GM12878 (cell line): ENCODE data around the gene RLIM. TPM values are rescaled to one million over a fixed set of nuclear protein-coding genes. Genes with fewer than 3 reads are reported as not detected.

Source experiments
- ATAC-seq: fragments of 200-7000 bp; cut with Tn5 transposase; 3 replicates; pipeline ENCODE4 v1.9.1; 2020; ENCODE audit warnings: mild to moderate bottlenecking, moderate library complexity
- BruUV-seq: library from RNA; stranded (reverse); fragments of 400-500 nt; replicated peaks from 2 replicates; lab custom pipeline; 2021; lab: Mats Ljungman, UMichigan
- CTCF ChIA-PET: fragments of 300-600 bp; sonication (Branson Sonifier 250); formaldehyde crosslinking; extraction: SDS; loops from one replicate; lab custom pipeline; 2021; ENCODE audit warnings: inconsistent platforms; lab: Yijun Ruan, JAX
- POLR2A ChIA-PET: fragments of 350-600 bp; formaldehyde crosslinking; extraction: SDS; loops from one replicate; lab custom pipeline; 2021; ENCODE audit warnings: inconsistent platforms; lab: Charles Lee
- RAD21 ChIA-PET: fragments of 300-600 bp; sonication (Branson Sonifier 250); formaldehyde crosslinking; loops from one replicate; lab custom pipeline; 2023; ENCODE audit warnings: antibody characterized with exemption; ENCODE audit not compliant: unreplicated experiment; lab: Charles Lee
- SMC1A ChIA-PET: fragments of 300-600 bp; sonication (Branson Sonifier 250); formaldehyde crosslinking; loops from one replicate; lab custom pipeline; 2023; ENCODE audit not compliant: unreplicated experiment, uncharacterized antibody; lab: Charles Lee
- DNase-seq: peaks from one replicate; pipeline ENCODE4 v3.0.0-alpha.2; 2011; ENCODE audit warnings: low read depth, low spot score
- FAIRE-seq: peaks from 3 replicates; lab custom pipeline; 2011; peaks lifted over from hg19 to GRCh38; lab: Jason Lieb, UNC
- H2AFZ ChIP-seq: 2 replicates; pipeline ENCODE4 v1.6.0; 2011; ENCODE audit warnings: low read depth, low read length, control low read depth; ENCODE audit not compliant: control insufficient read depth
- H3K27ac ChIP-seq: 2 replicates; pipeline ENCODE4 v1.5.1; 2011; ENCODE audit warnings: control low read depth; ENCODE audit not compliant: control insufficient read depth, insufficient read depth
- H3K27me3 ChIP-seq, 2 experiments: replicated peaks in 1 of 2; 2 replicates each; pipeline versions ENCODE4 v1.6.0 to v1.6.1; 2011; ENCODE audit warnings: low read length in 1 of 2; ENCODE audit not compliant: control insufficient read depth in 2 of 2, insufficient read depth in 2 of 2
- H3K36me3 ChIP-seq, 2 experiments: 2 replicates each; pipeline ENCODE4 v1.5.1; 2011; ENCODE audit warnings: low read length in 1 of 2; ENCODE audit not compliant: control insufficient read depth in 2 of 2, insufficient read depth in 2 of 2
- H3K4me1 ChIP-seq: 2 replicates; pipeline ENCODE4 v1.6.1; 2011; ENCODE audit warnings: mild to moderate bottlenecking, low read length, moderate library complexity, mixed read lengths; ENCODE audit not compliant: control insufficient read depth, insufficient read depth
- H3K4me2 ChIP-seq: 2 replicates; pipeline ENCODE4 v1.6.0; 2011; ENCODE audit warnings: control low read depth; ENCODE audit not compliant: control insufficient read depth, insufficient read depth
- H3K4me3 ChIP-seq: fragments of 200-600 bp; sonication (generic); 2 replicates; pipeline ENCODE4 v1.5.1; 2016
- H3K79me2 ChIP-seq: 2 replicates; pipeline ENCODE4 v1.6.0; 2011; ENCODE audit warnings: low read length; ENCODE audit not compliant: control insufficient read depth, insufficient read depth
- H3K9ac ChIP-seq: 2 replicates; pipeline ENCODE4 v1.8.0; 2011; ENCODE audit warnings: low read length, control low read depth, mixed read lengths; ENCODE audit not compliant: control insufficient read depth, insufficient read depth
- H3K9me3 ChIP-seq: replicated peaks from 3 replicates; pipeline ENCODE4 v1.5.1; 2011; ENCODE audit warnings: mild to moderate bottlenecking, low read length; ENCODE audit not compliant: control insufficient read depth, insufficient read depth
- H4K20me1 ChIP-seq: 2 replicates; pipeline ENCODE4 v1.6.0; 2011; ENCODE audit not compliant: control insufficient read depth, insufficient read depth
- GABPA ChIP-seq: IDR thresholded peaks from 2 replicates; pipeline ENCODE4 v1.6.1; 2014; ENCODE audit warnings: antibody characterized with exemption, low read depth, mild to moderate bottlenecking, inconsistent platforms
- HDGF ChIP-seq: fragments of 450-650 bp; IDR thresholded peaks from 2 replicates; pipeline ENCODE4 v1.6.1; 2016; ENCODE audit warnings: antibody characterized with exemption
- KDM1A ChIP-seq: fragments of 200-600 bp; sonication (generic); IDR thresholded peaks from 2 replicates; pipeline ENCODE4 v1.6.1; 2016; ENCODE audit warnings: borderline replicate concordance
- KLF5 ChIP-seq: fragments of 450-650 bp; IDR thresholded peaks from 2 replicates; pipeline ENCODE4 v1.6.1; 2014; ENCODE audit warnings: mild to moderate bottlenecking; ENCODE audit not compliant: partially characterized antibody
- NFYA ChIP-seq: IDR thresholded peaks from 2 replicates; pipeline ENCODE4 v1.6.1; 2011; ENCODE audit warnings: low read depth, mild to moderate bottlenecking, low read length, improper control_type of control experiment, borderline replicate concordance
- RAD51 ChIP-seq: fragments of 450-650 bp; IDR thresholded peaks from 2 replicates; pipeline ENCODE4 v1.6.1; 2016; ENCODE audit warnings: moderate library complexity, mild to moderate bottlenecking, inconsistent platforms
- SREBF2 ChIP-seq: IDR thresholded peaks from 2 replicates; pipeline ENCODE4 v1.6.1; 2012; ENCODE audit warnings: mild to moderate bottlenecking, low read length
- TCF12 ChIP-seq: IDR thresholded peaks from 2 replicates; pipeline ENCODE4 v1.6.1; 2011; ENCODE audit warnings: low read depth, mild to moderate bottlenecking, low read length
- TCF3 ChIP-seq: IDR thresholded peaks from 2 replicates; pipeline ENCODE4 v1.6.1; 2012; ENCODE audit warnings: low read depth, mild to moderate bottlenecking, low read length, borderline replicate concordance; ENCODE audit not compliant: insufficient read depth
- WGBS: methylation state at CpG from one replicate; pipeline ENCODE4 v1.1.6; 2016; ENCODE audit warnings: low lambda C conversion rate; ENCODE audit not compliant: insufficient replicate concordance, insufficient coverage; ENCODE audit errors: missing lambda C conversion rate; 5-methylcytosine and 5-hydroxymethylcytosine counted together
- in situ Hi-C: fragments of 300-500 bp; cut with MboI; formaldehyde crosslinking; loops from 9 replicates; pipeline ENCODE4 v1.14.3; 2018; ENCODE audit warnings: mixed read lengths
- intact Hi-C: fragments of 100-400 bp; cut with micrococcal nuclease; formaldehyde crosslinking; loops from one replicate; pipeline ENCODE4 v1.14.2; 2022; ENCODE audit not compliant: unreplicated experiment
- polyA plus RNA-seq, 11 experiments: library from polyadenylated mRNA; depleted of rRNA in 4 of 11; unstranded in 6 of 11; stranded (reverse) in 5 of 11; fragments of >200 nt; fragmentation: Nextera tagmentation in 4 of 11; fragmentation: Illumina TruSeq in 1 of 11; extraction: Ambion mirVana in 4 of 11; extraction: Trizol in 1 of 11; gene quantifications; 1 replicate in 1 of 11; 2 replicates in 10 of 11; pipeline versions ENCODE4 v1.2.1 to v1.2.3, GENCODE V29; 2011 to 2016; ENCODE audit warnings: inconsistent platforms in 2 of 11, missing spikeins in 2 of 11, low read depth in 1 of 11
- total RNA-seq, 4 experiments: library from RNA; depleted of rRNA in 3 of 4; stranded (reverse); fragments of >200 nt in 3 of 4; fragmentation: Illumina TruSeq in 1 of 4; extraction: Trizol in 1 of 4; gene quantifications; 2 replicates each; pipeline versions ENCODE4 v1.2.1 to v1.2.3, GENCODE V29; 2013 to 2021
- TF ChIP-seq, protein P1 (sequence below): fragments of 150-350 bp; IDR thresholded peaks from 2 replicates; pipeline ENCODE4 v1.6.1; 2014; ENCODE audit warnings: mild to moderate bottlenecking, low read depth, low read length
- TF ChIP-seq, protein P2 (sequence below): fragments of 450-650 bp; IDR thresholded peaks from 2 replicates; pipeline ENCODE4 v1.6.1; 2017; ENCODE audit warnings: mild to moderate bottlenecking, moderate library complexity
- TF ChIP-seq, protein P3 (sequence below): IDR thresholded peaks from 2 replicates; pipeline ENCODE4 v1.6.1; 2012; ENCODE audit warnings: mild to moderate bottlenecking, low read depth, low read length
- TF ChIP-seq, protein P4 (sequence below): fragments of 450-650 bp; IDR thresholded peaks from 2 replicates; pipeline ENCODE4 v1.6.1; 2018; ENCODE audit warnings: mild to moderate bottlenecking, low read depth, moderate library complexity; ENCODE audit not compliant: partially characterized antibody

The RLIM gene
- total and polyA plus RNA-seq, 10 of the 15 experiments (the other 5 are each of a cell fraction or from before 2014, with no cell fraction given) = 4.0 to 33.9 (median 15.1) TPM

DNA sequence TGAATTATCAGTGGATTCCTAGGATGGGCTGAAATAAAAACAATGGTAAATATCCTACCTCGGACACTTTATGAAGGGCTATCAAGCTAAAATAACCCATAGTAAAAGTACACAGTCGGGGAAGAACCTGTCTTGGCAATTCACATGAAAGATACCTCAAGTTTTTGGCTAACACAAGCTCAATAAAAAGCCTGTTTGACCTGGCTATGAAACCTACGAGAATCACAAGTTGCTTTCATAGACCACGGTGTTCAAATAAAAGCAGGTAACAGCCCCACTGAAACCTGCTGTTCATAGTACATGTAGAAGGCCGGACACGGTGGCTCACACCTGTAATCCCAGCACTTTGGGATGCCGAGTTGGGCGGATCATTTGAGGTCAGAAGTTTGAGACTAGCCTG, 12.3 kb downstream of the RLIM start:
- H3K79me2 ChIP-seq = peaks cover 47% of the 10 kb centered on the region
- H3K4me1 ChIP-seq = no peaks in the 10 kb centered on the region
- no peak overlapping the region for H3K4me3 ChIP-seq
- DNase-seq (no peak), ATAC-seq (no peak), FAIRE-seq (no peak)
- BruUV-seq = no TSS peak
- whole genome bisulfite sequencing = 49% methylated on average over 8 of the region's 8 CpGs
- in situ Hi-C loops (no loop called here), intact Hi-C loops (no loop called here)
- ChIA-PET POLR2A (no interaction called here), CTCF (interaction anchor here (1.4 kb wide), 1 partner anchor 9 kb away, joined by 3 read pairs; no protein-coding TSS in a partner anchor), RAD21 (interaction anchor here (1.2 kb wide), 1 partner anchor 11 kb away, joined by 3 read pairs; no protein-coding TSS in a partner anchor), SMC1A (interaction anchor here (0.8 kb wide), 1 partner anchor 11 kb away, joined by 3 read pairs; no protein-coding TSS in a partner anchor)
- H2AFZ ChIP-seq = no peak overlapping the region
- H3K27ac ChIP-seq = no peak overlapping the region
- no peak overlapping the region for H3K9ac ChIP-seq
- H3K27me3 ChIP-seq = no peaks in the 10 kb centered on the region
- peaks cover 0 to 4% of the 10 kb centered on the region in 2 experiments; a peak in 1 of 4 replicates for H3K36me3 ChIP-seq
- H4K20me1 ChIP-seq = no peaks in the 10 kb centered on the region
- H3K9me3 ChIP-seq = no peaks in the 10 kb centered on the region
- no peak overlapping the region for H3K4me2 ChIP-seq
- TF ChIP-seq, protein P1, sequence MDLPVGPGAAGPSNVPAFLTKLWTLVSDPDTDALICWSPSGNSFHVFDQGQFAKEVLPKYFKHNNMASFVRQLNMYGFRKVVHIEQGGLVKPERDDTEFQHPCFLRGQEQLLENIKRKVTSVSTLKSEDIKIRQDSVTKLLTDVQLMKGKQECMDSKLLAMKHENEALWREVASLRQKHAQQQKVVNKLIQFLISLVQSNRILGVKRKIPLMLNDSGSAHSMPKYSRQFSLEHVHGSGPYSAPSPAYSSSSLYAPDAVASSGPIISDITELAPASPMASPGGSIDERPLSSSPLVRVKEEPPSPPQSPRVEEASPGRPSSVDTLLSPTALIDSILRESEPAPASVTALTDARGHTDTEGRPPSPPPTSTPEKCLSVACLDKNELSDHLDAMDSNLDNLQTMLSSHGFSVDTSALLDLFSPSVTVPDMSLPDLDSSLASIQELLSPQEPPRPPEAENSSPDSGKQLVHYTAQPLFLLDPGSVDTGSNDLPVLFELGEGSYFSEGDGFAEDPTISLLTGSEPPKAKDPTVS = no peak
- TF ChIP-seq HDGF = no peak
- TF ChIP-seq TCF3 = no peak
- TF ChIP-seq, protein P2, sequence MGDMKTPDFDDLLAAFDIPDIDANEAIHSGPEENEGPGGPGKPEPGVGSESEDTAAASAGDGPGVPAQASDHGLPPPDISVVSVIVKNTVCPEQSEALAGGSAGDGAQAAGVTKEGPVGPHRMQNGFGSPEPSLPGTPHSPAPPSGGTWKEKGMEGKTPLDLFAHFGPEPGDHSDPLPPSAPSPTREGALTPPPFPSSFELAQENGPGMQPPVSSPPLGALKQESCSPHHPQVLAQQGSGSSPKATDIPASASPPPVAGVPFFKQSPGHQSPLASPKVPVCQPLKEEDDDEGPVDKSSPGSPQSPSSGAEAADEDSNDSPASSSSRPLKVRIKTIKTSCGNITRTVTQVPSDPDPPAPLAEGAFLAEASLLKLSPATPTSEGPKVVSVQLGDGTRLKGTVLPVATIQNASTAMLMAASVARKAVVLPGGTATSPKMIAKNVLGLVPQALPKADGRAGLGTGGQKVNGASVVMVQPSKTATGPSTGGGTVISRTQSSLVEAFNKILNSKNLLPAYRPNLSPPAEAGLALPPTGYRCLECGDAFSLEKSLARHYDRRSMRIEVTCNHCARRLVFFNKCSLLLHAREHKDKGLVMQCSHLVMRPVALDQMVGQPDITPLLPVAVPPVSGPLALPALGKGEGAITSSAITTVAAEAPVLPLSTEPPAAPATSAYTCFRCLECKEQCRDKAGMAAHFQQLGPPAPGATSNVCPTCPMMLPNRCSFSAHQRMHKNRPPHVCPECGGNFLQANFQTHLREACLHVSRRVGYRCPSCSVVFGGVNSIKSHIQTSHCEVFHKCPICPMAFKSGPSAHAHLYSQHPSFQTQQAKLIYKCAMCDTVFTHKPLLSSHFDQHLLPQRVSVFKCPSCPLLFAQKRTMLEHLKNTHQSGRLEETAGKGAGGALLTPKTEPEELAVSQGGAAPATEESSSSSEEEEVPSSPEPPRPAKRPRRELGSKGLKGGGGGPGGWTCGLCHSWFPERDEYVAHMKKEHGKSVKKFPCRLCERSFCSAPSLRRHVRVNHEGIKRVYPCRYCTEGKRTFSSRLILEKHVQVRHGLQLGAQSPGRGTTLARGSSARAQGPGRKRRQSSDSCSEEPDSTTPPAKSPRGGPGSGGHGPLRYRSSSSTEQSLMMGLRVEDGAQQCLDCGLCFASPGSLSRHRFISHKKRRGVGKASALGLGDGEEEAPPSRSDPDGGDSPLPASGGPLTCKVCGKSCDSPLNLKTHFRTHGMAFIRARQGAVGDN = no peak
- no peak for TF ChIP-seq SREBF2
- TF ChIP-seq, protein P3, sequence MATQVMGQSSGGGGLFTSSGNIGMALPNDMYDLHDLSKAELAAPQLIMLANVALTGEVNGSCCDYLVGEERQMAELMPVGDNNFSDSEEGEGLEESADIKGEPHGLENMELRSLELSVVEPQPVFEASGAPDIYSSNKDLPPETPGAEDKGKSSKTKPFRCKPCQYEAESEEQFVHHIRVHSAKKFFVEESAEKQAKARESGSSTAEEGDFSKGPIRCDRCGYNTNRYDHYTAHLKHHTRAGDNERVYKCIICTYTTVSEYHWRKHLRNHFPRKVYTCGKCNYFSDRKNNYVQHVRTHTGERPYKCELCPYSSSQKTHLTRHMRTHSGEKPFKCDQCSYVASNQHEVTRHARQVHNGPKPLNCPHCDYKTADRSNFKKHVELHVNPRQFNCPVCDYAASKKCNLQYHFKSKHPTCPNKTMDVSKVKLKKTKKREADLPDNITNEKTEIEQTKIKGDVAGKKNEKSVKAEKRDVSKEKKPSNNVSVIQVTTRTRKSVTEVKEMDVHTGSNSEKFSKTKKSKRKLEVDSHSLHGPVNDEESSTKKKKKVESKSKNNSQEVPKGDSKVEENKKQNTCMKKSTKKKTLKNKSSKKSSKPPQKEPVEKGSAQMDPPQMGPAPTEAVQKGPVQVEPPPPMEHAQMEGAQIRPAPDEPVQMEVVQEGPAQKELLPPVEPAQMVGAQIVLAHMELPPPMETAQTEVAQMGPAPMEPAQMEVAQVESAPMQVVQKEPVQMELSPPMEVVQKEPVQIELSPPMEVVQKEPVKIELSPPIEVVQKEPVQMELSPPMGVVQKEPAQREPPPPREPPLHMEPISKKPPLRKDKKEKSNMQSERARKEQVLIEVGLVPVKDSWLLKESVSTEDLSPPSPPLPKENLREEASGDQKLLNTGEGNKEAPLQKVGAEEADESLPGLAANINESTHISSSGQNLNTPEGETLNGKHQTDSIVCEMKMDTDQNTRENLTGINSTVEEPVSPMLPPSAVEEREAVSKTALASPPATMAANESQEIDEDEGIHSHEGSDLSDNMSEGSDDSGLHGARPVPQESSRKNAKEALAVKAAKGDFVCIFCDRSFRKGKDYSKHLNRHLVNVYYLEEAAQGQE = no peak
- TF ChIP-seq RAD51 = no peak
- no peak for TF ChIP-seq KLF5
- TF ChIP-seq GABPA = no peak
- TF ChIP-seq TCF12 = no peak
- TF ChIP-seq NFYA = no peak
- no peak for TF ChIP-seq KDM1A
- TF ChIP-seq, protein P4, sequence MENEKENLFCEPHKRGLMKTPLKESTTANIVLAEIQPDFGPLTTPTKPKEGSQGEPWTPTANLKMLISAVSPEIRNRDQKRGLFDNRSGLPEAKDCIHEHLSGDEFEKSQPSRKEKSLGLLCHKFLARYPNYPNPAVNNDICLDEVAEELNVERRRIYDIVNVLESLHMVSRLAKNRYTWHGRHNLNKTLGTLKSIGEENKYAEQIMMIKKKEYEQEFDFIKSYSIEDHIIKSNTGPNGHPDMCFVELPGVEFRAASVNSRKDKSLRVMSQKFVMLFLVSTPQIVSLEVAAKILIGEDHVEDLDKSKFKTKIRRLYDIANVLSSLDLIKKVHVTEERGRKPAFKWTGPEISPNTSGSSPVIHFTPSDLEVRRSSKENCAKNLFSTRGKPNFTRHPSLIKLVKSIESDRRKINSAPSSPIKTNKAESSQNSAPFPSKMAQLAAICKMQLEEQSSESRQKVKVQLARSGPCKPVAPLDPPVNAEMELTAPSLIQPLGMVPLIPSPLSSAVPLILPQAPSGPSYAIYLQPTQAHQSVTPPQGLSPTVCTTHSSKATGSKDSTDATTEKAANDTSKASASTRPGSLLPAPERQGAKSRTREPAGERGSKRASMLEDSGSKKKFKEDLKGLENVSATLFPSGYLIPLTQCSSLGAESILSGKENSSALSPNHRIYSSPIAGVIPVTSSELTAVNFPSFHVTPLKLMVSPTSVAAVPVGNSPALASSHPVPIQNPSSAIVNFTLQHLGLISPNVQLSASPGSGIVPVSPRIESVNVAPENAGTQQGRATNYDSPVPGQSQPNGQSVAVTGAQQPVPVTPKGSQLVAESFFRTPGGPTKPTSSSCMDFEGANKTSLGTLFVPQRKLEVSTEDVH = no peak
